Stimulated activated CD8-positive, alpha-beta memory T cell treated with anti-CD3 and anti-CD28 coated beads, Interleukin-2, amount 100 ng/mL, for 48 hours (primary cell): Measurements from ENCODE around the gene CRYL1.

Experiments
- DNase-seq, 2 donors: peaks; one replicate each; pipeline ENCODE4 v3.0.0-alpha.2; 2020; ENCODE audit warnings: low read depth in 2 of 2

The CRYL1 gene

DNA sequence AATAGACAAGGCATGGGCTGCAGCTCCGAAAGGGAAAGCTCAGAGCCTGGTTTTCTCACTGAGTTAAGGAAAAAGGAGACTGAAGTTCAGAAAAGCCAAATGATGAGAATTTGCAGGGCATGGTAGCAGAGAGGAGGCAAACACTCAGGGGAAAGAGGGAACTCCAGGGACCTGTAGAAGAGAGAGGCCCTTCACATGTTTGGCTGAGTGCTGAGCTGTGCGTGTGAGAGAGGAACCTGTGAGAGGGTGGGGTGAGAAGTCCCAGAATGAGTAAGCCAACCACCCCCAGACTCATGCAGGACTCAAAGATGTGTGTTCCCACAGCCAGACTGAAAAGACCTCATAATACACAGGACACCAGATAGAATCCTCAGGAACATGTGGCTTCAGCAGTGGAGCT lies 2.8 kb upstream of the CRYL1 start:
- DNase-seq: no peak

DNA sequence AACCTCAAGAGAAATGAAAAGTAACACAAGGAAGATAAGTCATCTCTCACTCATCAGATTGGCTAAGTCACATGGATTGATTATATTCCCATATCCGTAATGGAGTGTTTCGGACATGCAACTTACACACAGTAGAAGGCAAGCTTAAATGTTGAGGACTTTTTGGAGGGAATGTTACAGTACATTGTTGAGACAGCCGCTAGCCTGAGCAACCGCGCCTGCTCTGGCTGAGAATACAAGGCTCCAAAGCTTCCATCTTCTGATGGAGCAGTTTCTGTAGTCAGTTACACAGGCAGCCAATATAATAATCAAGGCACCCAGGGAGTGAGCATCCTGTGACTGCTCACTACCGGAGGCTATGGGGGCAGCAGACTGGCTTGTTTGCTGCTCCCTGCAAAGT lies 1.0 kb upstream of the CRYL1 start:
- no peak for DNase-seq

DNA sequence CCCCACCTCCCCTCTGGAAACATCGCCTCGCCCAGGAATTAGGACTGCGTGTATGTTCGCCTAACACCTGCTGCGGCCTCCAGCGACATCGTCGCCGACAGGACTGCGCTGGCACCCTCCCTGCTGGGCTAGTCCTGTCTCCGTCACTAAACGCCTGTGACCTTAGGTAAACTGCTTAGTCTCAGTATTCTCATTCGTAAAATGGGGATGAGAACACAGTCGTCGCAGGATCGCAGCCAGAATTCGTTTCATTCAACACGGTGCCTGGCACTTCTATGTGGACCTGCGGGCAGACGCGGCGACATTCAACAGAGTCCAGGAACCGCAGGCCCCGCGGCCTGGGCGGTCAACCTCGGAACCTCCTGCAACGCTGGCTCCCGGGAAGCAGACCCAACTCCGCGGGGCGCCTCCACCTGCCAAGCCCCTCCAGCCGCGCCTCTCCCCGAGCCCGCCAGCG lies 485 bp downstream of the CRYL1 start:
- no peak for DNase-seq

DNA sequence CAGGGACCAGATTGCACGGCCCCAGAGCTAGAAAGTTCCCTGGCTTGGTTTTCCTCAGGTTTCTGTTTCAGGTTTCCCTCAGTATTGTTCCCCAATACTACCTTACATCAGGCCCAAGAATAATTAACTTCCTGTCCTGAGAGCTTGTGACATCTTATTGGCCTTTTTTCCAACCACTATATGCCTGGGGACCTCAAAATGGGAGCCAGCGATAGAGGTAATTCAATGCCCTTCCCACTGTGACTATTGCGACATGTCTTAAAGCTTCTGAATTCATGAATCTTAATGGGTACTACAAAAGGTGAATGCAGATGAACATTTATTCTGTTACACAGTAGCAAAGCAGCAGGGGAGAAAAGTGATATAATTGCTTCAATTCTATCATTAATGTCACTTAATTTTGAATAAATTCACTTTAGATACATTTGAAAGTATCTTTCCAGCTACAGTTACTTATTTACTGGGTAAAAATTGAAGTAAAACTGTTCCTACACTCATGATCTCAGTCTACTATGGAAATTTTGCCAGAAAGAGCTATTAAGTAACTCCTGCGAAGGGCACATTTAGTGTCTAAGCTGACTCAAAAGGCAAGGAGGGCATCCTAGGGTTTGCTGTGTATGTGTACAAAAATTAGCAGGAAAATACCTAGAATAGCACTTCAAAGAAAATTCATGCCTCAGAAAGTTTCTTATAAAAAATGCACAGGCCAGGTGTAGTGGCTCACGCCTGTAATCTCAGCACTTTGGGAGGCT lies 4.1 kb downstream of the CRYL1 start:
- DNase-seq: no peak

DNA sequence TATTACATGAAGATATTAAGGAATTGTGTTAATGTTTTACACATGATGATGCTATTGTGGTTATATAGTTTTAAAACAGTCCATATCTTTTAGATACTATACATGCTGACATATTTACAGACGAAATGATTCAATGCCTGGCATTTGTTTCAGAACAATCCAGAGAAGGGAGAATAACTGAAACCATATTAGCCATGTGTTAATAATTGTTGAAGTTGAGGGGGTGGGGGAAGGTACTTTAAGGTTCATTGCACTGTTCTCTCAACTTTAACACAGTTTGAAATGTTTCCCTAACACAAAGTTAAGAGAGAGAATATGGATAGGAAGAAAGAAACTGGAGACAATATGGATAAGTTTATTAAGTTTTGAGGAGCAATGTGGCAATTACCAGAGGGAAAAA lies 5.8 kb downstream of the CRYL1 start:
- no peak for DNase-seq

DNA sequence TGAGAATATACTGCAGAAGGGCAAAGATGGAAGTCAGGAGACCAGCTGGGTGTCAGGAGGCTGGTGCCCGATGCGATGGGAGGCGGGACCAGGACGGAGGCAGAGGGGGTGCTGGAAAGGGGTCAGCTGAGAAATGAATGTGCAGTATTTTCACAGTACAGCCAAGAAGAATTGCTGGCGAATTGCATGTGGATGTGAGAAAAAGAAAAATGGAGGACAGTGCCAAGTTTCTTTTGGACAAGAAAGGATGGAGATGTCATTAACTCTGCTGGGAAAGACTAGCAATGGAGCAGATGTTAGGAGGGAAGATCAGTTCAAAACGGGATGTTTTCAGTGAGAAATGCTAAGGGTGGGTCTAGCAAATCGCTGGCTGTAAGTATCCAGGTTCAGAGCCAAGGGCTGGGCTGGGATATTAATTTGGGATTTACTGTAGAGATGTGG lies 7.0 kb downstream of the CRYL1 start:
- DNase-seq: no peak

DNA sequence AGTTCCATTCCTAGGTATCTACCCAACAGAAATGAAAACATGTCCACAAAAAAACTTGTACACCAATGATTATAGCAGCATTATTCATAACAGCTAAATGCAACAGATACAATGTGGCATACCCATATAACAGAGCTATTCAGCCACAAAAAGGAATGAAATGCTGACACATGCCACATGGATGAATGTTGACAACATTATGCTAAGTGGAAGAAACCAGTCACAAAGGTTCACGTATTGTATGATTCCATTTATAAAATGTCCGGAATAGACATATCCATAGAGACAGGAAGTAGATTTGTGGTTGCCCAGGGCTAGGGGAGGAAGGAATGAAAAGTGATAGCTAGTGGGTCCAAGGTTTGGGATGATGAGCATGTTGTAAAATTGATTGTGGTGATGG lies 10.8 kb downstream of the CRYL1 start:
- no peak for DNase-seq

DNA sequence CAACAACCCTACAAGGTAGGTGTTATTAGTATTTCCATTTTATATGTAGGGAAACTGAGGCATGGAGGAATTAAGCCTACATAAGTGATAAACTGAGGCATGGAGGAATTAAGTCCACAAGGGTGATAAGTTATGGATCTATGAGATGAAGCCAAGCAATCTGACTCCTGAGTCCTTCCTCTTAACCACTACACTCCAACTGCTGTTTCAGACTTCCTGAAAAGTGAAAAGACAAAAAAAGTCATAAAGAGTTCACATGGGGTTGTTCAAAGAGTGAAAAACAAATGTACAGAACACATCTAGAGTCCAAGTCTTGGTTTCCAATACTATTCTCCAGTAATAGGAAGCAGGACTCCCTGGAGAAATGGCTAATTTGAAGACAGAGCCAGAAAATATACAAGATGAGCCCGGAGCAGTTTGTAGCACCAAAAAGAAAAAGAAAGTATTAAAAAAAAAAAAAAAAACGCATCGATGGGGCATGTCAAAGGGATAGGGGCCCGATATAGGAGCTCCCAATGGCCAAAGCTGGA lies 12.1 kb downstream of the CRYL1 start:
- DNase-seq: no peak

DNA sequence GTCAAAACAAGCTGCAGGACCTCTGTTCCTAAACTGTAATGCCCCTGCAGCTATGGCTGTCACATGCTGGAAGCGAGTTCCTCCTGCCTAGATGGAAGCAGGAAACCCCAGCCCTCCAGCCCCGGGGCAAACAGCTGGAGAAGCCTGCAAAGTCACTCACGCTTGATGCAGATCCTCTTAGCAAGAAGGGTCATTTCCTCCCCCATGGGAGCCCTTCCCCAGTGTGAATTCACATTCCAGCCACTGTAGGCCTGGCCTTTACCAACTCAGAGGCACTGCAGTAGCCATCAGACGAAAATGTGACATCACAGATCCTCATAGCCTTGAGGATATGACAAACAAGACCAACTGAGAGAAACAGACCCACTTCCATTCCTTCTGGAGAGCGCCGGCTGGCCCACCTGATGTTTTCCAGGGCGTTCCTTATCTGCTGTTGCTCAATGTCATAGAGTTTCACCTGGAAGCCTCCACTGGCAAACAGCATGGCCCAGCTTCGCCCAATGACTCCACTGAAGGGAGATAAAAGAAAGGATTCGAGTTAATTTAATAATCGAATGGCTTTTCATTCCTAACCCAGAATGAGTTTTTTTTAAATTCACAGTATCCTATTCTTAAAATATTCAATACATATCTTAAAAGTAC lies 13.5 kb downstream of the CRYL1 start:
- DNase-seq: no peak

DNA sequence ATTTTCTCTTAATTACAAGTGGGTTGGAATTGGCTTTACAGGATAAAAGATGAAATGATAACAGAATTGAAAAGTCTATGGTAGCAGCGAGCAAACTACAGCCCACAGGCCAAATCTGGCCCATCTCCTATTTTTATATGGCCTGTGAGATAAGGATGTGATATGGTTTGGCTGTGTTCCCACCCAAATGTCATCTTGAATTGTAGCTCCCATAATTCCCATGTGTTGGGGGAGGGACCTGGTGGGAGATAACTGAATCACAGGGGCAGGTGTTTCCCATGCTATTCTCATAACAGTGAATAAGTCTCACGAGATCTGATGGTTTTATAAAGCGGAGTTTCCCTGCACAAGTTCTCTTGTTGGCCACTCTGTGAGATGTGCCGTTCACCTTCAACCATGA lies 19.0 kb downstream of the CRYL1 start:
- DNase-seq: no peak

DNA sequence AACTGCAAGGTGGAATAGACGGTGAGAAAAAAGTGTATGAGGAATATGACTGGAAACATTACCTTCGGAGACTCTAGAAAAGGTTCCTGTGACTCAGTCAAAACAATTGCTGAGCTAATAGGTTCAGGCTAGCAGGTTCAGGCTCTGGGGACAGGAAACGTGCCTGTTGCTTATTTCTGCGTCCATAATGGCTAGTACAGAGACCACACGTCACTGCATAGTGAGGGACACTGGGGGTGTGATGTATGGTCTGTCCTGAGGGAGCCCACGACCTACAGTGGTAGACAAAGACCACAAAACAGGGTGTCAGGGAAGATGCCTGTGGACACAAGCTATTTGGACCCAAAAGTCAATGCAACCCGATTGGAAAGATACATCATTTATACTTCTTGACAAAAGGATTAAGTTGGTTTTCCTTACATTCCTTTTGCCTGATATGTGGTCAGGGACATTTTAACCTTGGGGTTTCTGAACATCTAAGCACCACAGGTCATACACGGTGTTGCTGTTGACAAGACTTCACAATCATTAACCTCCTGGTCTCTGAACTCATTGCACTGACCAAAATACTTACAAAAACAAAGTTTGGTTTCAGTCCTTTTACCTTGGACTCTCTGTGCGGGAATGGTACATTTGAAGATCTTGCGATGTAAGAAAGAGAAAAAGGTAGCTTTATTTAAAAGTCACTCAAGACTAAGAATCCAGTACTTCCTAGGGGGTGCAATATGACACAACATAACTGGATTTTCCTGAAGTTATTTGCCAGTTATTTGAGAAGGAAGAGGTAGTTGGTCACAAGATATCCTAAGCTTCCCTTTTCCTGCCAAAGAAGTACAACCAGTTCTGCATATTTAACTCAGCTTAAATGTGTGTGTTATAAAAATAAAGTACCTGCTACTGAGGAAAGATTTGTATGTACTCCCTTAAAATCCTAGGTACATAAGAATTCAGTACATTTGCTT lies 20.0 kb downstream of the CRYL1 start:
- DNase-seq: no peak

DNA sequence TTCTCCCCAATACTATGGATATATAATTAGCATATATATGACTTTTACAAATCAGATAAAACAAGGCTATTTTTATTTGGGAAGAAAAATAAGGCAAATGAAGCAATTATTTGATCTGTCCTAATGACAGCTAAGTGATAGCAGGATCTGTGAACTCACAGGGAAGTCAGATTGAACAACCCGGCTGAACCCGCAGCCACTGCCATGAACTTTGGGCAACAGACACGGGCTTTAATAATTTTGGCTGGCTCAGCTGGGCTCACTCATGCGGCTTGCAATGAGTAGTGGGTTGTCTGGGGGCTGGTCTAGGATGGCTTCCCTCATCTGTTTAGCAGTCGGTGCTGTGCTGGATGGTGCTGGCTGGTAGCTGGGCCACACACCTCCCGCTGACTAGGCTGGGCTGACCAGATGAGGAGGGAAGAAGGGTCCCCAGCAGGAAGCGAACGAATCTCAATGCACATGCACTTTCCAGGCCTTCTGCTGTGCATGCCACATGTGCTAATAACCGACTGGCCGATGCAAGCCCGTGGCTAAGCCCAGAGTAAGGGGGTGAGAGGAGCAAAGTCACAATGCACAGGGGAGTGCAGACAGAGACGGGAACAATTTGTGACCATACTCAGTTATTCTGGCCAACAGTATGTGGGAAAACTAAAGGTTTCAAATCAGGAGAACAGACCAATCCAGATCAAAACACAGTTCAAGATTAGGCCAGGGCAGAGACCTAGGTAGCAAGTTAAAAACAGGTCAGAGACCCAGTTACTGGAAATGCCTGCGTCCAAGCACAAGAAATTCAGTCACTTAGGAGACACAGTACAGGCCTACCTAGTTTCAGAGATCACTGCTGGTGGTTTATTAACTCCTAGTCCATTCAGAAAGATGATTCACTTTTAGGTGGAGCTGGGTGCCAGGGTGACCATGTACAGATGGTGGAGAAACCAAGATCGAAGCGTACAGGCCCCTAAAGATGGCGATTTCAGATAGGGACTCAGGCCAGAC lies 22.3 kb downstream of the CRYL1 start:
- DNase-seq: no peak

DNA sequence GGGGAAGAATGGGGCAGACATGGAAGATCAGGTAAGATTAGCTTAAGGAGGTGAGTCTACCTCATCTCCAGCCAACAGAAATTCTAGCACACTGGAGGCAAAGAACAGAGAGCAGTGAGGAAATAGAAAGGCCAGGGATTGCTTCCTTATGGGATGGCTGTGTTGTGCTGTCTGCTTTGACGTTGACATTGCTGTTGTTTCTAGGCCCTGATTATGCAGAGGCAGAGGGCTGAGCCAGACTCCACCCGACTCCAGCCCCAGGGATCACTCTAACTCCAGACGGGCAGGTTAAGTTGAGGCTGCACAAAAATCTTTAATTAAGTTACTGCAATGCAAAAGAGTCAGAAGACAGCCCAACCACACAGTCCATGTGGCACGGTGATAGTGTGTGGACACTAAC lies 24.1 kb downstream of the CRYL1 start:
- no peak for DNase-seq

DNA sequence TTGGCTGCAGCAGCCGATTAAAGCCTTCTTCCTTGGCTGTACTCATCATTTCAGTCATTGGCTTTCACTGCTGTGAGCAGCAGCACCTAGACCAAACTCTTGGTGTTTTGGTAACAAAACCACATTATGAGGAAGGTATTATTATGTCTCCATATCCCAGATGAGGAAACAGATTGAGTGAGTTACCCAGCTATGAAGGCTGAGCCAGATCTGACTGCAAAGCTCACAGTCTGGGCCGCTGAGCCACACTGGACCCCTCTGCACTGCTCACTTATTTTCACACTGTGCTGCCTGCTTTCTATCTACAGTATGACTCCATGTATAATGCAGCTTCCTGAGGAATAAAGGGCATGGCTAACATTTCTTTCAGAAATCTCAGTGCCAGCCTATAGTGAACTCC lies 24.5 kb downstream of the CRYL1 start:
- no peak for DNase-seq

DNA sequence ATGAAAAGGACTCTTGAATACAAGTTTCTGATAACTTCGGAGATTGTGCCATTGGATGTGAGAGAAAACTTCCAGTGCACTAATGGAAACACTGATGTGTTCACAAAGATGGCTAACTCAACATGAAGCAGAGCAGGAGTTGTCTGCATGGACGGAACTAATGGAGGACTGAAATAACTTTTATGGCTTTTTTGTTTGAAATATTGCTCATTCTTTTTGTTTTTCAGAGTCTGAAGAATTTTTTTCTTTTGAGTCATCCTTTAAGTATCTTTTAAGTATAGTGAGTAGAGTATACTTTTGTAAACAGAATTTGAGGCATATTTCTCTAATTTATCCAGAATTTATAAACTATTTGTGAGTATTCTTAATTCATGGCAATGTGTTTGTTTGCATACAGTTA lies 25.7 kb downstream of the CRYL1 start:
- DNase-seq: no peak

DNA sequence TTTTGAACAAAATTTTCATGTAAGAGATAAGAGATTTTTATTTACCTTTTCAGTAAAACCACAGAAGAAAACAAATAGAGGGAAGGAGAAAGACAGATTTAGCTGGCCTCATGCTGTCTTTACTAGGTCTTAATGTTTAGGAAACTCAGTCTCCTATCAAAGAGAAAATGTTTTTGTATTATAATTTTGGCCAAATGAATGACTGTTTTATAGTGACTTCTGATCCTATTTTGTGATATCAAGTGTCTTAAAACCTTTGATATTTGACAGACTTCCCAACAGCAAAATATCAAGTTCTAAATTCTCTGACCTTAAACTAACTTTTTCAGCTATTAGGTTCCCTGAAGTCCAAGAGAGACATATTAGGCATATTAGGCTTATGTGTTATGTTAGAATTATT lies 27.0 kb downstream of the CRYL1 start:
- DNase-seq: no peak

DNA sequence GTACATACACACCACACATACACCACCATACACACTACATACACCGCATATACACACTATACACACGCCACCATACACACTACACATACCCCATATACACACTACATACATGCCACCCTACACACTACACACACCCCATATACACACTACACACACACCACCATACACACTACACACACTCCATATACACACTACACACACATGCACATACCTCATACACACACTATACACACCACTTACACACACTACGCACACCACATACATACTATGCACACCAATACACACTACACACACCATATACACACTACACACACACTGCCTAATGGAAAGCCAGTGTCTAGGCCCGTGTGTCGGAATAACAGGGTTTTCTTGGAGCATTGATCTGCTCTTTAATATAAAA lies 27.5 kb downstream of the CRYL1 start:
- no peak for DNase-seq

DNA sequence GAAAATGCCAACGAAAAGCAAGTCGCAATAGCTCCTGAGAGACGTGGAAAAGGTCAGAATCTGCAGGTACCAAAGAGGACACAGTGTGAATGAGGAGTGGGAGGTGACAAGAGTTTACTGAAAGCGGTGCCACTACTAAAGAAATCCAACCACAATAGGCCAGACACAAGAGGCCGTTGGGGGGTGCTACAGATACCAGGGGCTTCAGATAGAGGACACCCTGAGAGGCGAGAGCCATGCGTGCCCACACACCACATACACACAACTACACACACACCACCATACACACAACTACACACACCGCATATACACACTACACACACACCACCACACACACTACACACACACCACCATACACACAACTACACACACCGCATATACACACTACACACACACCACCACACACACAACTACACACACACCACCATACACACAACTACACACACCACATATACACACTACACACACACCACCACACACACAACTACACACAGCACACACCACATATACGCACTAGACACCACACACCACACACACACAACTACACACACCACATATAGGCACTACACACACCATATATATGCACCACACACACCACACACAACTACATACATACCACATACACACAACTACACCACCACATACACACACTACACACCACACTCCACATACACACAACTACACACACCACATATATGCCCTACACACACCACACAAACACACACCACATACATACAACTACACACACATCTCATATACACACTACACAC lies 28.5 kb downstream of the CRYL1 start:
- DNase-seq: no peak

DNA sequence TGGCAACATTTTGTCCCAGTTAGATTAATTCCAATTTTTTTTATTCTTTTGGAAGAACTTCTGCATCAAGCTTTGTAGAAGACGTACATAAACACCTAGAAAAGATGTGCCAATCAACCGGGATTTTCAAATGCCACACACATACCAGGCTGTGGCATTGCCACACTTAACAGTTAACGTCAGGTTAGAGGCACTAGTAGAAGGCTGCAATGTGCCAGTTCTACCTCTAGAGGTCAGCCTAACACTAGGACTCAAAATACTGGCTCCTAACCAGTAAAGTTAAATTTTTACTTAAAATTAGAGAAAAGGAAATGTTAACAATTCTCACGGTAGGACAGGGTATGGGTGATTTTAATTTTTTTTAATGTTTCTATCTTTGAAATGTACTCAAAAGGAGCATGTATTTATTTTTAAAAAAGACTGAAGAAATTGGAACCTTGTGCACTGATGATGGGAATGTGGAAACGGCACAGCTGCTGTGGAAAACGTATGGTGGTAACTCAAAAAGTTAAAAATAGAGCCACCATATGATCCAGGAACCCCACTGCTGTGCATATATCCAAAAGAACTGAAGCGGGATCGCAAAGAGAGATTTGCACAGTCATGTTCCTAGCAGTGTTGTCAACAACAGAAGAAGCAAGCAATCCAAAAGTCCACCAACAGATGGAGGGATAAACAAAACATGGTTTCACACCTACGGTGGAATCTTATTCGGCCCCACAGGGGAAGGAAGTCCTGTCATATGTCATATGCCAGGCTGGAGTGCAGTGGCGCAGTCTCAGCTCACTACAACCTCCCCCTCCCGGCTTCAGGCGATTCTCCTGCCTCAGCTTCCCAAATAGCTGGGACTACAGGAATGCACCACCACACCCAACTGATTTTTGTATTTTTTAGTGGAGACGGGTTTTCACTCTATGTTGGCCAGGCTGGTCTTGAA lies 30.3 kb downstream of the CRYL1 start:
- peak in 1 of 2 donors; percentile 25 for DNase-seq
